Measurements from ENCODE around the gene PMEPA1.

DNA sequence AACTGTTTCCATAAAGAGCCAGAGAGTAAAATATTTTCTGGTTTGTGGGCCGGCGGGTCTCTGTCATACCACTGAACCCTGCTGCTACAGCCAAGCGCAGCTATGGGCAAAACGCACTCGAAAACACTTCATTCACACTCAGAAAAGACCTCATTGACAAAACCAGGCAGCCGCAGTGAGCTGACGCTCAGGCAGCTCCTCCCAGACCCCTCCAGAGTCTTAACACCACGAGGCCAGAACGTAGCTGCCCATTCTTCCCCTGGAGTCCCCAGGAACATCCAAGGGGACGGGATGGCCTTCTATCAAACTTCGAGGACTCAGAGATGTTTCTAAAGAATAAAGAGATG, 54.0 kb downstream of the PMEPA1 start:
- TF ChIP-seq POLR2A (IDR thresholded peaks at IDR 0.05; ENCODE audit: low read length), result no peak
- TF ChIP-seq GATA1 (IDR thresholded peaks at IDR 0.05; ENCODE audit: low read depth, low read length), result no peak

Measured in erythroblast (primary cell).